HG02943 (cell line): ENCODE results near the gene MRC1.

Experiments
- ATAC-seq: cut with Tn5 transposase; IDR thresholded peaks from one replicate; pipeline ENCODE4 v1.9.1; 2021; ENCODE audit warnings: mild to moderate bottlenecking, low read depth, moderate library complexity; ENCODE audit not compliant: unreplicated experiment

The MRC1 gene

GRCh38 chr10:17838080-17838648, 29.0 kb downstream of the MRC1 start:
- no peak for ATAC-seq

GRCh38 chr10:17841050-17841449, 31.9 kb downstream of the MRC1 start:
- no peak for ATAC-seq

GRCh38 chr10:17842641-17843040, 33.5 kb downstream of the MRC1 start:
- no peak for ATAC-seq

- ATAC-seq = no peak
These were observed 38.6 kb downstream of the MRC1 start for GRCh38 chr10:17847585-17848296.

GRCh38 chr10:17848646-17849045, 39.5 kb downstream of the MRC1 start:
- no peak for ATAC-seq

- no peak for ATAC-seq
These were observed 41.4 kb downstream of the MRC1 start for GRCh38 chr10:17850501-17850900.

GRCh38 chr10:17851611-17852010, 42.5 kb downstream of the MRC1 start:
- ATAC-seq = no peak

GRCh38 chr10:17854044-17854652, 45.0 kb downstream of the MRC1 start:
- ATAC-seq = no peak

- no peak for ATAC-seq
These were observed 47.9 kb downstream of the MRC1 start for GRCh38 chr10:17857040-17857439.

GRCh38 chr10:17859492-17860156, 50.5 kb downstream of the MRC1 start:
- ATAC-seq = no peak

- no peak for ATAC-seq
These were observed 52.6 kb downstream of the MRC1 start for GRCh38 chr10:17861760-17862159.

GRCh38 chr10:17865351-17865750, 56.2 kb downstream of the MRC1 start:
- no peak for ATAC-seq

- no peak for ATAC-seq
These were observed 57.2 kb downstream of the MRC1 start for GRCh38 chr10:17866346-17866745.

GRCh38 chr10:17867056-17867455, 57.9 kb downstream of the MRC1 start:
- ATAC-seq = no peak

- ATAC-seq = no peak
These were observed 61.9 kb downstream of the MRC1 start for GRCh38 chr10:17871036-17871435.

GRCh38 chr10:17872191-17873091, 63.3 kb downstream of the MRC1 start:
- no peak for ATAC-seq

GRCh38 chr10:17873946-17874345, 64.8 kb downstream of the MRC1 start:
- ATAC-seq = no peak

- ATAC-seq = no peak
These were observed 68.0 kb downstream of the MRC1 start for GRCh38 chr10:17877121-17877520.

GRCh38 chr10:17878896-17879295, 69.7 kb downstream of the MRC1 start:
- ATAC-seq = no peak

- no peak for ATAC-seq
These were observed 71.5 kb downstream of the MRC1 start for GRCh38 chr10:17880601-17881000.
